H9 (cell line): ENCODE measurements around the gene SNRPA1. TPM values are rescaled to one million over a fixed set of nuclear protein-coding genes. Genes with fewer than 3 reads are reported as not detected.

ENCODE experiments used
- DNase-seq: peaks from one replicate; pipeline ENCODE4 v3.0.0-alpha.2; 2017
- H2AFZ ChIP-seq: one replicate; pipeline ENCODE4 v1.6.1; 2013; ENCODE audit warnings: mild to moderate bottlenecking, low read length, control low read depth, moderate library complexity
- H2AK5ac ChIP-seq: 2 replicates; pipeline ENCODE4 v1.6.1; 2013; ENCODE audit warnings: low read length, control low read depth, mixed read lengths; ENCODE audit not compliant: insufficient read length
- H2BK120ac ChIP-seq: one replicate; pipeline ENCODE4 v1.6.1; 2013; ENCODE audit warnings: low read depth, mild to moderate bottlenecking, low read length, control low read depth, inconsistent platforms; ENCODE audit not compliant: poor library complexity, severe bottlenecking
- H2BK12ac ChIP-seq: 2 replicates; pipeline ENCODE4 v1.6.1; 2013; ENCODE audit warnings: low read length, control low read depth, mixed read lengths, low read depth; ENCODE audit not compliant: insufficient read length
- H2BK15ac ChIP-seq: 2 replicates; pipeline ENCODE4 v1.6.1; 2013; ENCODE audit warnings: low read depth, low read length, control low read depth
- H2BK20ac ChIP-seq: one replicate; pipeline ENCODE4 v1.6.1; 2013; ENCODE audit warnings: low read depth, mild to moderate bottlenecking, low read length, control low read depth, inconsistent platforms; ENCODE audit not compliant: poor library complexity, severe bottlenecking
- H2BK5ac ChIP-seq: 2 replicates; pipeline ENCODE4 v1.6.1; 2013; ENCODE audit warnings: low read length, control low read depth, mixed read lengths; ENCODE audit not compliant: insufficient read length
- H3K14ac ChIP-seq: 2 replicates; pipeline ENCODE4 v1.6.1; 2013; ENCODE audit warnings: low read length, control low read depth; ENCODE audit not compliant: insufficient read depth
- H3K18ac ChIP-seq: 2 replicates; pipeline ENCODE4 v1.6.1; 2013; ENCODE audit warnings: low read depth, mild to moderate bottlenecking, mixed read lengths, low read length, control low read depth; ENCODE audit not compliant: insufficient read length
- H3K23ac ChIP-seq: 2 replicates; pipeline ENCODE4 v1.6.1; 2013; ENCODE audit warnings: low read length, control low read depth, mixed read lengths, low read depth; ENCODE audit not compliant: insufficient read length
- H3K23me2 ChIP-seq: 2 replicates; pipeline ENCODE4 v1.6.1; 2013; ENCODE audit warnings: low read depth, mild to moderate bottlenecking, mixed read lengths, low read length, control low read depth; ENCODE audit not compliant: insufficient read length, poor library complexity, severe bottlenecking
- H3K27ac ChIP-seq: 2 replicates; pipeline ENCODE4 v1.5.1; 2013; ENCODE audit warnings: low read length, control low read depth, mixed read lengths, low read depth; ENCODE audit not compliant: insufficient read length
- H3K27me3 ChIP-seq: 2 replicates; pipeline ENCODE4 v1.6.1; 2013; ENCODE audit warnings: low read length, control low read depth, inconsistent platforms; ENCODE audit not compliant: insufficient read depth
- H3K4ac ChIP-seq: 2 replicates; pipeline ENCODE4 v1.6.1; 2013; ENCODE audit warnings: low read depth, mild to moderate bottlenecking, control low read depth, inconsistent platforms, low read length, moderate library complexity
- H3K4me1 ChIP-seq: 2 replicates; pipeline ENCODE4 v1.6.1; 2013; ENCODE audit warnings: low read length, control low read depth, inconsistent platforms; ENCODE audit not compliant: insufficient read depth
- H3K4me2 ChIP-seq: 2 replicates; pipeline ENCODE4 v1.6.1; 2013; ENCODE audit warnings: low read length, control low read depth, mixed read lengths; ENCODE audit not compliant: insufficient read length, insufficient read depth
- H3K56ac ChIP-seq: 2 replicates; pipeline ENCODE4 v1.6.1; 2013; ENCODE audit warnings: low read depth, mild to moderate bottlenecking, mixed read lengths, low read length, control low read depth; ENCODE audit not compliant: insufficient read length
- H3K79me1 ChIP-seq: 2 replicates; pipeline ENCODE4 v1.6.1; 2013; ENCODE audit warnings: low read depth, mild to moderate bottlenecking, moderate library complexity, low read length, control low read depth, inconsistent platforms; ENCODE audit not compliant: insufficient read depth, poor library complexity, severe bottlenecking
- H3K79me2 ChIP-seq: 2 replicates; pipeline ENCODE4 v1.6.1; 2013; ENCODE audit warnings: low read length, control low read depth, inconsistent platforms; ENCODE audit not compliant: insufficient read depth
- H3K9ac ChIP-seq: 2 replicates; pipeline ENCODE4 v1.6.1; 2013; ENCODE audit warnings: low read length, control low read depth, mixed read lengths; ENCODE audit not compliant: insufficient read length; ENCODE audit errors: extremely low read depth
- H3K9me3 ChIP-seq: one replicate; pipeline ENCODE4 v1.6.1; 2013; ENCODE audit warnings: low read depth, low read length, inconsistent platforms; ENCODE audit not compliant: control insufficient read depth
- H3T11ph ChIP-seq: one replicate; pipeline ENCODE4 v1.6.1; 2013; ENCODE audit warnings: mild to moderate bottlenecking, low read length, control low read depth, inconsistent platforms
- H4K20me1 ChIP-seq: one replicate; pipeline ENCODE4 v1.6.1; 2013; ENCODE audit not compliant: control insufficient read depth, insufficient read length, insufficient read depth
- H4K5ac ChIP-seq: 2 replicates; pipeline ENCODE4 v1.6.1; 2013; ENCODE audit warnings: low read depth, mild to moderate bottlenecking, mixed read lengths, low read length, control low read depth; ENCODE audit not compliant: insufficient read length
- H4K8ac ChIP-seq: replicated peaks from 2 replicates; pipeline ENCODE4 v1.6.1; 2013; ENCODE audit warnings: low read length, control low read depth, mixed read lengths, low read depth; ENCODE audit not compliant: insufficient read length
- H4K91ac ChIP-seq: 2 replicates; pipeline ENCODE4 v1.6.1; 2013; ENCODE audit warnings: low read depth, mild to moderate bottlenecking, moderate library complexity, mixed read lengths, low read length, control low read depth; ENCODE audit not compliant: insufficient read length
- H3K27ac Mint-ChIP-seq, 3 experiments: 2 replicates in 2 of 3; 3 replicates in 1 of 3; pipeline ENCODE4 v1.8.0; 2020 to 2021; ENCODE audit warnings: mixed read lengths in 3 of 3, mild to moderate bottlenecking in 1 of 3, moderate library complexity in 1 of 3
- H3K27me3 Mint-ChIP-seq: 2 replicates; pipeline ENCODE4 v1.8.0; 2021; ENCODE audit warnings: low read depth, mild to moderate bottlenecking, moderate library complexity, mixed read lengths
- H3K36me3 Mint-ChIP-seq, 3 experiments: 2 replicates in 2 of 3; 3 replicates in 1 of 3; pipeline ENCODE4 v1.8.0; 2020 to 2021; ENCODE audit warnings: low read depth in 3 of 3, mixed read lengths in 3 of 3; ENCODE audit not compliant: insufficient read depth in 1 of 3
- H3K4me1 Mint-ChIP-seq, 2 experiments: 2 replicates each; pipeline ENCODE4 v1.8.0; 2020; ENCODE audit warnings: mixed read lengths in 2 of 2
- H3K4me3 Mint-ChIP-seq, 2 experiments: 2 replicates in 1 of 2; 3 replicates in 1 of 2; pipeline ENCODE4 v1.8.0; 2020 to 2021; ENCODE audit warnings: mild to moderate bottlenecking in 2 of 2, mixed read lengths in 2 of 2, moderate library complexity in 1 of 2
- H3K9me3 Mint-ChIP-seq, 2 experiments: 2 replicates in 1 of 2; 3 replicates in 1 of 2; pipeline ENCODE4 v1.8.0; 2020; ENCODE audit warnings: mild to moderate bottlenecking in 2 of 2, mixed read lengths in 2 of 2, moderate library complexity in 1 of 2
- WGBS: extraction: QIAGEN DNeasy Blood & Tissue Kit; methylation state at CpG from one replicate; pipeline ENCODE4 v1.1.7; 2013; ENCODE audit warnings: missing lambda C conversion rate, low lambda C conversion rate, mixed read lengths; ENCODE audit not compliant: insufficient read length; ENCODE audit errors: extremely low coverage; 5-methylcytosine and 5-hydroxymethylcytosine counted together
- total RNA-seq: library from RNA; stranded (reverse); gene quantifications from 2 replicates; pipeline ENCODE4 v1.2.1, GENCODE V29; 2021
- TF ChIP-seq, protein P1 (sequence below): fragments of 200-600 bp; sonication (generic); conservative IDR thresholded peaks from 3 replicates; pipeline ENCODE4 v1.8.0; 2021; ENCODE audit warnings: antibody characterized with exemption, mild to moderate bottlenecking

The SNRPA1 gene
- total RNA-seq, 1 experiment from 2014 or later, result 145 TPM

GRCh38 chr15:101272584-101272983 lies 22.5 kb downstream of the SNRPA1 start:
- no peak overlapping the region for H3K18ac ChIP-seq
- H4K8ac ChIP-seq, result no peak overlapping the region
- H3K79me2 ChIP-seq, result no peaks in the 10 kb centered on the region; the same call in 1 of the 2 replicates
- H3K23ac ChIP-seq, result no peak overlapping the region
- peaks cover 8% of the 10 kb centered on the region for H3K23me2 ChIP-seq
- peaks cover under 1 to 2% of the 10 kb centered on the region in 2 experiments; a peak in 3 of 4 replicates for H3K4me1 Mint-ChIP-seq
- H3K9me3 Mint-ChIP-seq, result no peaks in the 10 kb centered on the region
- no peak overlapping the region for H3K4me3 Mint-ChIP-seq
- H4K5ac ChIP-seq, result no peak overlapping the region
- no peak overlapping the region for H3K4me2 ChIP-seq
- no peak overlapping the region for H2AK5ac ChIP-seq
- no peaks in the 10 kb centered on the region for H3K27me3 ChIP-seq
- H2BK5ac ChIP-seq, result no peak overlapping the region
- H2BK15ac ChIP-seq, result no peak overlapping the region
- H4K20me1 ChIP-seq, result no peaks in the 10 kb centered on the region
- no peaks in the 10 kb centered on the region for H3K27me3 Mint-ChIP-seq
- no CpG with 5 or more reads among the region's 9 CpGs for WGBS
- H3K27ac Mint-ChIP-seq, result no peak overlapping the region
- no peak overlapping the region for H2BK120ac ChIP-seq
- H2BK12ac ChIP-seq, result no peak overlapping the region
- H4K91ac ChIP-seq, result no peak overlapping the region
- TF ChIP-seq, protein P1, sequence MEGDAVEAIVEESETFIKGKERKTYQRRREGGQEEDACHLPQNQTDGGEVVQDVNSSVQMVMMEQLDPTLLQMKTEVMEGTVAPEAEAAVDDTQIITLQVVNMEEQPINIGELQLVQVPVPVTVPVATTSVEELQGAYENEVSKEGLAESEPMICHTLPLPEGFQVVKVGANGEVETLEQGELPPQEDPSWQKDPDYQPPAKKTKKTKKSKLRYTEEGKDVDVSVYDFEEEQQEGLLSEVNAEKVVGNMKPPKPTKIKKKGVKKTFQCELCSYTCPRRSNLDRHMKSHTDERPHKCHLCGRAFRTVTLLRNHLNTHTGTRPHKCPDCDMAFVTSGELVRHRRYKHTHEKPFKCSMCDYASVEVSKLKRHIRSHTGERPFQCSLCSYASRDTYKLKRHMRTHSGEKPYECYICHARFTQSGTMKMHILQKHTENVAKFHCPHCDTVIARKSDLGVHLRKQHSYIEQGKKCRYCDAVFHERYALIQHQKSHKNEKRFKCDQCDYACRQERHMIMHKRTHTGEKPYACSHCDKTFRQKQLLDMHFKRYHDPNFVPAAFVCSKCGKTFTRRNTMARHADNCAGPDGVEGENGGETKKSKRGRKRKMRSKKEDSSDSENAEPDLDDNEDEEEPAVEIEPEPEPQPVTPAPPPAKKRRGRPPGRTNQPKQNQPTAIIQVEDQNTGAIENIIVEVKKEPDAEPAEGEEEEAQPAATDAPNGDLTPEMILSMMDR, result no peak
- H3K9ac ChIP-seq, result no peak overlapping the region
- no peak overlapping the region for H2BK20ac ChIP-seq
- H3K27ac ChIP-seq, result no peak overlapping the region
- H3K14ac ChIP-seq, result no peak overlapping the region
- H2AFZ ChIP-seq, result no peak overlapping the region
- H3K56ac ChIP-seq, result no peak overlapping the region
- no peaks in the 10 kb centered on the region for H3K79me1 ChIP-seq
- no peak overlapping the region for H3T11ph ChIP-seq
- DNase-seq, result no peak
- H3K4ac ChIP-seq, result no peak overlapping the region
- peaks cover 39 to 78% (median 63%) of the 10 kb centered on the region in 3 experiments; a peak in 6 of 7 replicates for H3K36me3 Mint-ChIP-seq
- no peaks in the 10 kb centered on the region for H3K4me1 ChIP-seq
- no peaks in the 10 kb centered on the region for H3K9me3 ChIP-seq
